HCT116 (cell line): ENCODE data around the gene PRUNE1. TPM values are rescaled to one million over a fixed set of nuclear protein-coding genes. Genes with fewer than 3 reads are reported as not detected.

ENCODE experiments used
- ATAC-seq: fragments of 200-7000 bp; cut with Tn5 transposase; 2 replicates; pipeline ENCODE4 v1.9.1; 2020; ENCODE audit warnings: mild to moderate bottlenecking, moderate library complexity
- Bru-seq: library from RNA; stranded (reverse); fragments of 400-500 nt; gene quantifications from one replicate; lab custom pipeline; 2021; lab: Mats Ljungman, UMichigan
- BruChase-seq, 2 experiments: library from RNA; stranded (reverse); fragments of 400-500 nt; gene quantifications; one replicate each; lab custom pipeline; 2021; lab: Mats Ljungman, UMichigan
- BruUV-seq: library from RNA; stranded (reverse); fragments of 400-500 nt; replicated peaks from 2 replicates; lab custom pipeline; 2021; lab: Mats Ljungman, UMichigan
- CTCF ChIA-PET: fragments of 300-600 bp; sonication (Branson Sonifier 250); formaldehyde crosslinking; loops from one replicate; lab custom pipeline; 2021; ENCODE audit warnings: antibody characterized with exemption; lab: Charles Lee
- POLR2A ChIA-PET: fragments of 300-600, 350-600 bp; sonication (Branson Sonifier 250); formaldehyde crosslinking; loops from one replicate; lab custom pipeline; 2021; ENCODE audit warnings: antibody characterized with exemption; lab: Charles Lee
- RAD21 ChIA-PET, 2 experiments: fragments of 300-600 bp; sonication (Branson Sonifier 250); formaldehyde crosslinking; loops; one replicate each; lab custom pipeline; 2023; ENCODE audit warnings: low total read pairs in 2 of 2; ENCODE audit not compliant: uncharacterized antibody in 2 of 2, unreplicated experiment in 2 of 2, low non-redundant PET in 1 of 2; lab: Charles Lee
- DNase-seq: peaks from one replicate; pipeline ENCODE4 v3.0.0-alpha.2; 2010; ENCODE audit warnings: low read depth, low spot score
- H2AFZ ChIP-seq: fragments of 200-600 bp; shearing (Covaris generic), sonication (generic); 2 replicates; pipeline ENCODE4 v1.6.1; 2017; ENCODE audit warnings: low read depth, mixed run types, mixed read lengths, antibody characterized with exemption, low read length; ENCODE audit not compliant: poor library complexity, severe bottlenecking
- H3K27ac ChIP-seq: 2 replicates; pipeline ENCODE4 v1.5.1; 2012; ENCODE audit warnings: low read depth, low read length
- H3K27me3 ChIP-seq: fragments of 200-600 bp; sonication (generic); 2 replicates; pipeline ENCODE4 v1.6.1; 2016; ENCODE audit warnings: mixed run types, low read length, mixed read lengths; ENCODE audit not compliant: insufficient read depth
- H3K36me3 ChIP-seq, 2 experiments: fragments of 200-500 bp in 1 of 2; fragments of 200-600 bp in 1 of 2; sonication (Bioruptor generic) in 1 of 2; sonication (generic) in 1 of 2; 2 replicates each; pipeline versions ENCODE4 v1.5.1 to v1.6.1; 2014 to 2016; ENCODE audit warnings: low read length in 2 of 2, inconsistent platforms in 1 of 2, mixed read lengths in 1 of 2, mixed run types in 1 of 2; ENCODE audit not compliant: insufficient read depth in 2 of 2, control insufficient read depth in 1 of 2
- H3K4me1 ChIP-seq, 2 experiments: fragments of 200-600 bp in 1 of 2; sonication (generic) in 1 of 2; 2 replicates each; pipeline versions ENCODE4 v1.5.1 to v1.6.1; 2012 to 2017; ENCODE audit warnings: low read length in 2 of 2, inconsistent platforms in 1 of 2, mild to moderate bottlenecking in 1 of 2, mixed read lengths in 1 of 2, mixed run types in 1 of 2, moderate library complexity in 1 of 2; ENCODE audit not compliant: insufficient read depth in 2 of 2, control insufficient read depth in 1 of 2
- H3K4me2 ChIP-seq: fragments of 200-600 bp; sonication (generic); 2 replicates; pipeline ENCODE4 v1.6.1; 2017; ENCODE audit warnings: mixed run types, low read length, mixed read lengths
- H3K4me3 ChIP-seq, 2 experiments: fragments of 200-600 bp in 1 of 2; sonication (generic) in 1 of 2; replicated peaks in 1 of 2; 2 replicates each; pipeline ENCODE4 v1.5.1; 2011 to 2016; ENCODE audit warnings: low read length in 2 of 2, control low read depth in 1 of 2, low read depth in 1 of 2, mild to moderate bottlenecking in 1 of 2, mixed read lengths in 1 of 2, mixed run types in 1 of 2
- H3K79me2 ChIP-seq: fragments of 200-600 bp; sonication (generic); 2 replicates; pipeline ENCODE4 v1.6.1; 2017; ENCODE audit warnings: mild to moderate bottlenecking, mixed run types, low read length, moderate library complexity, mixed read lengths; ENCODE audit not compliant: insufficient read depth
- H3K9ac ChIP-seq: fragments of 200-600 bp; sonication (generic); 2 replicates; pipeline ENCODE4 v1.6.1; 2016; ENCODE audit warnings: low read length, mixed read lengths
- H3K9me2 ChIP-seq: fragments of 200-600 bp; sonication (generic), shearing (Covaris generic); 2 replicates; pipeline ENCODE4 v1.6.1; 2017; ENCODE audit warnings: mixed run types, mild to moderate bottlenecking, moderate library complexity; ENCODE audit not compliant: insufficient read depth
- H3K9me3 ChIP-seq, 2 experiments: fragments of 200-500 bp in 1 of 2; fragments of 200-600 bp in 1 of 2; sonication (Bioruptor generic) in 1 of 2; sonication (generic) in 1 of 2; 2 replicates each; pipeline ENCODE4 v1.6.1; 2014 to 2017; ENCODE audit warnings: low read length in 2 of 2, mixed read lengths in 2 of 2, inconsistent platforms in 1 of 2, low read depth in 1 of 2, mild to moderate bottlenecking in 1 of 2, mixed run types in 1 of 2, moderate library complexity in 1 of 2; ENCODE audit not compliant: control insufficient read depth in 1 of 2, insufficient read depth in 1 of 2
- H4K20me1 ChIP-seq: fragments of 200-600 bp; sonication (generic), shearing (Covaris generic); 2 replicates; pipeline ENCODE4 v1.6.1; 2017; ENCODE audit warnings: mixed run types, mild to moderate bottlenecking, moderate library complexity; ENCODE audit not compliant: insufficient read depth
- ATF3 ChIP-seq: IDR thresholded peaks from 2 replicates; pipeline ENCODE4 v1.6.1; 2012
- EGR1 ChIP-seq: IDR thresholded peaks from 2 replicates; pipeline ENCODE4 v1.6.1; 2012; ENCODE audit warnings: low read depth
- EZH2phosphoT487 ChIP-seq: fragments of 200-600 bp; IDR thresholded peaks from 2 replicates; pipeline ENCODE4 v1.6.1; 2018; ENCODE audit warnings: antibody characterized with exemption, borderline replicate concordance
- POLR2A ChIP-seq: IDR thresholded peaks from 2 replicates; pipeline ENCODE4 v1.7.0; 2011; ENCODE audit warnings: borderline replicate concordance; ENCODE audit not compliant: insufficient read depth, insufficient read length; ENCODE audit errors: extremely low read depth
- POLR2AphosphoS5 ChIP-seq: IDR thresholded peaks from 2 replicates; pipeline ENCODE4 v1.6.1; 2011; ENCODE audit warnings: mild to moderate bottlenecking, low read depth, low read length, moderate library complexity
- REST ChIP-seq: IDR thresholded peaks from 2 replicates; pipeline ENCODE4 v1.6.1; 2012; ENCODE audit warnings: low read depth
- SP1 ChIP-seq: IDR thresholded peaks from 2 replicates; pipeline ENCODE4 v1.6.1; 2012; ENCODE audit warnings: low read depth
- YY1 ChIP-seq: IDR thresholded peaks from 2 replicates; pipeline ENCODE4 v1.6.1; 2011; ENCODE audit warnings: low read length, low read depth, moderate library complexity, mild to moderate bottlenecking; ENCODE audit not compliant: insufficient replicate concordance; ENCODE audit errors: extremely low read depth
- ZFX ChIP-seq: fragments of 450-650 bp; IDR thresholded peaks from 2 replicates; pipeline ENCODE4 v1.6.1; 2017
- intact Hi-C: fragments of 100-400 bp; cut with micrococcal nuclease; formaldehyde crosslinking; loops from 2 replicates; pipeline ENCODE4 v1.10.0; 2022
- long read RNA-seq: library from polyadenylated mRNA; unstranded; transcript quantifications from one replicate; pipeline ENCODE4 v2.0.0, GENCODE V29; 2021; ENCODE audit not compliant: unreplicated experiment
- polyA plus RNA-seq: library from polyadenylated mRNA; unstranded; fragments of >200 nt; gene quantifications from 2 replicates; pipeline ENCODE4 v1.2.1, GENCODE V29; 2012; ENCODE audit warnings: missing spikeins
- total RNA-seq: library from RNA; stranded (reverse); gene quantifications from one replicate; pipeline ENCODE4 v1.2.1, GENCODE V29; 2021; ENCODE audit not compliant: unreplicated experiment

Gene PRUNE1
- 20.2 TPM for total RNA-seq
- 12.5 and 16.3 TPM in 2 replicates for polyA plus RNA-seq
- Bru-seq, nascent RNA = percentile 56 among the genes with signal in this experiment
- percentile 60 among the genes with signal in this experiment for BruChase-seq, experiment 1, labeled RNA remaining after a 6-hour chase
- BruChase-seq, experiment 2, labeled RNA remaining after a 2-hour chase = percentile 65 among the genes with signal in this experiment
- long read RNA-seq, transcript PRUNE1-201 (8 exons, 2,997 nt) = major isoform, 5 of 22 reads
- long read RNA-seq, partial matches to known transcripts = 1 of 22 reads
- long read RNA-seq, other reads (novel, unspliced or antisense) = 14 of 22 reads

GRCh38 chr1:151008244-151009205, at the start of gene PRUNE1:
Gene PRUNE1 (plus strand): TSS chr1:151008449. CDS start chr1:151008633, 184 bp downstream.
- peak within 1 kb of the TSS; percentile 60 to 94 for H3K4me3 ChIP-seq
- peak within 1 kb of the TSS; percentile 95 for H3K9ac ChIP-seq
- no TSS peak for BruUV-seq
- H3K4me1 ChIP-seq = peaks cover 13 to 40% of the 10 kb centered on the region in 2 experiments; a peak in 3 of 4 replicates
- peak; percentile 92 for ATAC-seq
- peak within 1 kb of the TSS; percentile 75 for H3K27ac ChIP-seq
- peak; percentile 94 for DNase-seq
- no peaks in the 10 kb centered on the region for H3K36me3 ChIP-seq
- ChIA-PET CTCF (no interaction called here), POLR2A (no interaction called here)
- H3K9me3 ChIP-seq = no peaks in the 10 kb centered on the region
- no peaks in the 10 kb centered on the region for H3K9me2 ChIP-seq
- no peaks in the 10 kb centered on the region for H4K20me1 ChIP-seq
- H2AFZ ChIP-seq = peak within 1 kb of the TSS; percentile 83
- H3K27me3 ChIP-seq = no peaks in the 10 kb centered on the region
- peak; percentile 39; the same call in 1 of the 2 replicates for TF ChIP-seq ZFX
- peak; percentile 68 for TF ChIP-seq EGR1
- no peak for TF ChIP-seq YY1
- no peak for TF ChIP-seq ATF3
- TF ChIP-seq SP1 = peak; percentile 88
- TF ChIP-seq REST = no peak
- no peak for TF ChIP-seq EZH2phosphoT487
- peak; percentile 58 for TF ChIP-seq POLR2A
- TF ChIP-seq POLR2AphosphoS5 = peak; percentile 66
- TF ChIP-seq, all 23 proteins: peak for 5
- intact Hi-C loops = loop anchor here (5.0 kb wide), 1 partner anchor 446 kb away; no protein-coding TSS in a partner anchor
- RAD21 ChIA-PET = no interaction called here
- H3K79me2 ChIP-seq = peaks cover 16% of the 10 kb centered on the region
- H3K4me2 ChIP-seq = peak within 1 kb of the TSS; percentile 94
